K562 (cell line): ENCODE measurements around the gene ZNF155. TPM values are rescaled to one million over a fixed set of nuclear protein-coding genes. Genes with fewer than 3 reads are reported as not detected.

Source experiments
- BRD9 ChIP-seq: fragments of 450-650 bp; IDR thresholded peaks from 2 replicates; pipeline ENCODE4 v1.6.1; 2018; ENCODE audit warnings: low read depth; ENCODE audit not compliant: partially characterized antibody
- CBFB ChIP-seq: sonication (generic); formaldehyde crosslinking; IDR thresholded peaks from 2 replicates; pipeline ENCODE4 v1.4.0; 2020; ENCODE audit warnings: mild to moderate bottlenecking, missing genetic modification reagents
- E2F3 ChIP-seq: fragments of 250-450 bp; sonication (Bioruptor Pico); IDR thresholded peaks from 2 replicates; pipeline ENCODE4 v1.4.0; 2020; ENCODE audit warnings: mild to moderate bottlenecking
- HNRNPK ChIP-seq: fragments of 200-400 bp; formaldehyde crosslinking; IDR thresholded peaks from one replicate; pipeline ENCODE4 v1.6.1; 2018; ENCODE audit warnings: mild to moderate bottlenecking, low read depth, low read length; ENCODE audit not compliant: poor library complexity, severe bottlenecking
- KLF1 ChIP-seq: fragments of 450-650 bp; IDR thresholded peaks from 2 replicates; pipeline ENCODE4 v1.6.1; 2016; ENCODE audit warnings: missing genetic modification characterization, missing compliant biosample characterization
- LEF1 ChIP-seq: fragments of 450-650 bp; IDR thresholded peaks from 2 replicates; pipeline ENCODE4 v1.6.1; 2016; ENCODE audit warnings: mild to moderate bottlenecking
- MAZ ChIP-seq, 2 experiments: fragments of 450-650 bp in 1 of 2; sonication (generic) in 1 of 2; formaldehyde crosslinking; IDR thresholded peaks in 1 of 2; conservative IDR thresholded peaks in 1 of 2; 2 replicates each; pipeline versions ENCODE4 v1.4.0 to v1.5.0; 2020; ENCODE audit warnings: mild to moderate bottlenecking in 1 of 2, missing genetic modification reagents in 1 of 2
- NONO ChIP-seq, 2 experiments: fragments of 200-400 bp in 1 of 2; fragments of 450-650 bp in 1 of 2; formaldehyde crosslinking in 1 of 2; IDR thresholded peaks; 2 replicates each; pipeline ENCODE4 v1.6.1; 2017; ENCODE audit warnings: low read depth in 2 of 2, mild to moderate bottlenecking in 2 of 2, moderate library complexity in 2 of 2, low read length in 1 of 2
- NR2C2 ChIP-seq, 2 experiments: fragments of 200-800 bp in 1 of 2; sonication (Bioruptor generic) in 1 of 2; sonication (generic) in 1 of 2; formaldehyde crosslinking in 1 of 2; IDR thresholded peaks; 2 replicates each; pipeline versions ENCODE4 v1.6.1 to v1.8.0; 2016 to 2022; ENCODE audit warnings: mild to moderate bottlenecking in 1 of 2, missing compliant biosample characterization in 1 of 2, missing genetic modification characterization in 1 of 2, missing genetic modification reagents in 1 of 2
- RBM14 ChIP-seq: fragments of 200-400 bp; formaldehyde crosslinking; IDR thresholded peaks from 2 replicates; pipeline ENCODE4 v1.6.1; 2018; ENCODE audit warnings: low read depth, mild to moderate bottlenecking, low read length, moderate library complexity, borderline replicate concordance; ENCODE audit not compliant: insufficient read depth
- polyA plus RNA-seq, 8 experiments: library from polyadenylated mRNA; depleted of rRNA in 4 of 8; stranded (reverse) in 5 of 8; unstranded in 3 of 8; fragments of >200 nt; fragmentation: Nextera tagmentation in 2 of 8; fragmentation: Illumina TruSeq in 1 of 8; extraction: Ambion mirVana in 2 of 8; extraction: Trizol in 1 of 8; gene quantifications; 2 replicates each; pipeline versions ENCODE4 v1.2.1 to v1.2.3, GENCODE V29; 2011 to 2014; ENCODE audit warnings: inconsistent platforms in 1 of 8, missing spikeins in 1 of 8
- total RNA-seq, 7 experiments: library from RNA; depleted of rRNA in 6 of 7; stranded (reverse); fragments of >200 nt in 6 of 7; fragmentation: Illumina TruSeq in 2 of 7; extraction: Trizol in 2 of 7; gene quantifications; 2 replicates each; pipeline versions ENCODE4 v1.2.1 to v1.2.3, GENCODE V29; 2011 to 2021; ENCODE audit warnings: low replicate concordance in 1 of 7
- TF ChIP-seq, protein P1 (sequence below): sonication (generic); formaldehyde crosslinking; IDR thresholded peaks from 2 replicates; pipeline ENCODE4 v1.4.0; 2020; ENCODE audit warnings: mild to moderate bottlenecking, missing genetic modification reagents
- TF ChIP-seq, protein P2 (sequence below): fragments of 450-650 bp; formaldehyde crosslinking; IDR thresholded peaks from 2 replicates; pipeline ENCODE4 v1.4.0; 2020; ENCODE audit warnings: mild to moderate bottlenecking, mixed read lengths

ZNF155 gene
- total and polyA plus RNA-seq, 9 of the 15 experiments (the other 6 are each of a cell fraction or from before 2014, with no cell fraction given) = 0.09 to 0.76 (median 0.37) TPM

DNA sequence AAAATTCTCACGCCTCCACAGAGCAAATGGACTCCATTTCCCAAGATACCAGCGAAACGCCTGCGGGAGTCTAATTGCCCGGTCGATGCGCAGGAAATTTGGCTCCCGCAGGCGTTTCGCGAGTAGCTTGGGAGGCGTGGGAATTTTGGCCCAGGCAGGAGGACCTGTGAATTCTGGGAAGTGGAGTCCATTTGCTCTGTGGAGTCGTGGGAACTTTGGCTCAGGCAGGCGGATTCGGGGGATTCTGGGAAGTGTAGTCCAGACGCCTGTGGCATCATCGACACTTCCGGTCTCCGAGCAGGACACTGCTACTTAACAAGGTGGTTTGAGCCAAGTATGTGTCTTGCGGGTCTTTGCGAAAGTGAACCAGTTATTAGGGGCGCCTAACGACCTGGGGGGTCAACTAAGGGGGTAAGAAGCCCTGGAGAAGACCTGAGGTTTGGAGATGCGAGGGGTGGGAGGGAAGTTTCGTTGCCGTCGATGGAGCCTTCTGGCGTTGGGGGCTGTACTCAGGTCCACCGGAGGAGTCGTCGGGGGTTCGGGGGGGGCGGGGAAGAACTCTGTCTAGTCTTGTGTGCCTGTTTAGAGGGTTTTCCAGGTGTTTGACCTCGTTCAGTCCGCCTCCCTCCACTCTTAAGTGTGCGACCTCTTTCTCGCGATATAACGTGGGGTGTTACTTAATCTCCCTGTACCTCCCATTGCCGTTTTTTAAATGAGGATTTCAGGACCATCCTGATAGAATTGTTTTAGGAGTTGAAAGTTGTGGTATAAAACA, at the start of gene ZNF155 (continued):
- TF ChIP-seq, protein P1, sequence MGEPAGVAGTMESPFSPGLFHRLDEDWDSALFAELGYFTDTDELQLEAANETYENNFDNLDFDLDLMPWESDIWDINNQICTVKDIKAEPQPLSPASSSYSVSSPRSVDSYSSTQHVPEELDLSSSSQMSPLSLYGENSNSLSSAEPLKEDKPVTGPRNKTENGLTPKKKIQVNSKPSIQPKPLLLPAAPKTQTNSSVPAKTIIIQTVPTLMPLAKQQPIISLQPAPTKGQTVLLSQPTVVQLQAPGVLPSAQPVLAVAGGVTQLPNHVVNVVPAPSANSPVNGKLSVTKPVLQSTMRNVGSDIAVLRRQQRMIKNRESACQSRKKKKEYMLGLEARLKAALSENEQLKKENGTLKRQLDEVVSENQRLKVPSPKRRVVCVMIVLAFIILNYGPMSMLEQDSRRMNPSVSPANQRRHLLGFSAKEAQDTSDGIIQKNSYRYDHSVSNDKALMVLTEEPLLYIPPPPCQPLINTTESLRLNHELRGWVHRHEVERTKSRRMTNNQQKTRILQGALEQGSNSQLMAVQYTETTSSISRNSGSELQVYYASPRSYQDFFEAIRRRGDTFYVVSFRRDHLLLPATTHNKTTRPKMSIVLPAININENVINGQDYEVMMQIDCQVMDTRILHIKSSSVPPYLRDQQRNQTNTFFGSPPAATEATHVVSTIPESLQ (CRISPR knock-in tag) = no peak
- TF ChIP-seq, protein P2, sequence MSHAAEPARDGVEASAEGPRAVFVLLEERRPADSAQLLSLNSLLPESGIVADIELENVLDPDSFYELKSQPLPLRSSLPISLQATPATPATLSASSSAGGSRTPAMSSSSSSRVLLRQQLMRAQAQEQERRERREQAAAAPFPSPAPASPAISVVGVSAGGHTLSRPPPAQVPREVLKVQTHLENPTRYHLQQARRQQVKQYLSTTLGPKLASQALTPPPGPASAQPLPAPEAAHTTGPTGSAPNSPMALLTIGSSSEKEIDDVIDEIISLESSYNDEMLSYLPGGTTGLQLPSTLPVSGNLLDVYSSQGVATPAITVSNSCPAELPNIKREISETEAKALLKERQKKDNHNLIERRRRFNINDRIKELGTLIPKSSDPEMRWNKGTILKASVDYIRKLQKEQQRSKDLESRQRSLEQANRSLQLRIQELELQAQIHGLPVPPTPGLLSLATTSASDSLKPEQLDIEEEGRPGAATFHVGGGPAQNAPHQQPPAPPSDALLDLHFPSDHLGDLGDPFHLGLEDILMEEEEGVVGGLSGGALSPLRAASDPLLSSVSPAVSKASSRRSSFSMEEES (CRISPR knock-in tag) = no peak
- TF ChIP-seq CBFB (CRISPR knock-in tag) = no peak
- no peak for TF ChIP-seq RBM14
- TF ChIP-seq E2F3 (CRISPR knock-in tag) = no peak
- TF ChIP-seq LEF1 = no peak
- TF ChIP-seq BRD9 = no peak
- TF ChIP-seq HNRNPK = no peak
- no peak for TF ChIP-seq NR2C2 (CRISPR knock-in tag; IDR thresholded peaks at IDR 0.05)
- TF ChIP-seq NR2C2 (tag; IDR thresholded peaks at IDR 0.05) = peak; percentile 89
- 0 out of 4 replicates have a peak, but pooled peaks of 1 of the 2 experiments have one; percentile 21 for TF ChIP-seq MAZ (CRISPR knock-in tag; conservative IDR thresholded peaks at IDR 0.05 in 1 of 2, IDR thresholded peaks at IDR 0.05 in 1 of 2)
- no peak for TF ChIP-seq NONO (IDR thresholded peaks at IDR 0.05; ENCODE audit: low read depth in 2 of 2, low read length in 1 of 2)
- no peak for TF ChIP-seq KLF1 (tag)
